HFFc6 (cell line): ENCODE results near the gene TENM4. TPM values are rescaled to one million over a fixed set of nuclear protein-coding genes. Genes with fewer than 3 reads are reported as not detected.

Source experiments
- DNase-seq: peaks from one replicate; pipeline ENCODE4 v3.0.0-alpha.2; 2018
- H3K27ac Mint-ChIP-seq: 2 replicates; pipeline ENCODE4 v1.8.0; 2020; ENCODE audit warnings: mild to moderate bottlenecking, mixed read lengths
- H3K27me3 Mint-ChIP-seq: 2 replicates; pipeline ENCODE4 v1.8.0; 2021; ENCODE audit warnings: mild to moderate bottlenecking, moderate library complexity, mixed read lengths; ENCODE audit not compliant: insufficient read depth
- H3K36me3 Mint-ChIP-seq: 2 replicates; pipeline ENCODE4 v1.8.0; 2021; ENCODE audit warnings: low read depth, mixed read lengths
- H3K4me1 Mint-ChIP-seq: 2 replicates; pipeline ENCODE4 v1.8.0; 2020; ENCODE audit warnings: low read depth, mixed read lengths
- H3K4me3 Mint-ChIP-seq: 2 replicates; pipeline ENCODE4 v1.8.0; 2020; ENCODE audit warnings: mild to moderate bottlenecking, moderate library complexity, mixed read lengths
- H3K9me3 Mint-ChIP-seq: 2 replicates; pipeline ENCODE4 v1.8.0; 2020; ENCODE audit warnings: mild to moderate bottlenecking, mixed read lengths
- total RNA-seq, 6 experiments: library from RNA; stranded (reverse); fragmentation: NEBNext Ultra II Directional; extraction: Animal tissue kit (Norgen Biotek cat#: 25700); gene quantifications; 2 replicates in 1 of 6; 3 replicates in 5 of 6; pipeline ENCODE4 v1.2.3, GENCODE V29; 2021
- TF ChIP-seq, protein P1 (sequence below): fragments of 200-600 bp; sonication (generic); IDR thresholded peaks from 2 replicates; pipeline ENCODE4 v1.5.0; 2021; ENCODE audit warnings: antibody characterized with exemption, mild to moderate bottlenecking

The TENM4 gene
- total RNA-seq, 6 experiments from 2014 or later: 20.9 to 45.5 (median 26.5) TPM

DNA sequence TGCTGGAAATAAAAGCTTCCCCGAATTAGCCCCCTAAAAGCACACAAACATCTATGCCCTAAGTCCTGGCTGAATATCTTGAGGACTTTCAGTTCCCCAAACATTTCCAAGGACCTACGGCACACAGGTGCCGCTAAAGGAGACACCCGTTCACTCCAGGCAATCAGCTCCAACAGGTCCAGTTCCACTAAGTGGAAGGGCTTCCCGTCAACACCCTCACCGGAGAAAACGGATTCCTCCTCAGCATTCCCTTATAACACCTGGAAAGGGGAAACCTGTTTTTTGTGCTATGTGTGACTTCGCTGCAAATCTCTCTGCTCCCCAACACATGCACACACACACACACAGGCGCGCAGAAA lies 3.9 kb downstream of the TENM4 start:
- no peak for DNase-seq
- TF ChIP-seq, protein P1, sequence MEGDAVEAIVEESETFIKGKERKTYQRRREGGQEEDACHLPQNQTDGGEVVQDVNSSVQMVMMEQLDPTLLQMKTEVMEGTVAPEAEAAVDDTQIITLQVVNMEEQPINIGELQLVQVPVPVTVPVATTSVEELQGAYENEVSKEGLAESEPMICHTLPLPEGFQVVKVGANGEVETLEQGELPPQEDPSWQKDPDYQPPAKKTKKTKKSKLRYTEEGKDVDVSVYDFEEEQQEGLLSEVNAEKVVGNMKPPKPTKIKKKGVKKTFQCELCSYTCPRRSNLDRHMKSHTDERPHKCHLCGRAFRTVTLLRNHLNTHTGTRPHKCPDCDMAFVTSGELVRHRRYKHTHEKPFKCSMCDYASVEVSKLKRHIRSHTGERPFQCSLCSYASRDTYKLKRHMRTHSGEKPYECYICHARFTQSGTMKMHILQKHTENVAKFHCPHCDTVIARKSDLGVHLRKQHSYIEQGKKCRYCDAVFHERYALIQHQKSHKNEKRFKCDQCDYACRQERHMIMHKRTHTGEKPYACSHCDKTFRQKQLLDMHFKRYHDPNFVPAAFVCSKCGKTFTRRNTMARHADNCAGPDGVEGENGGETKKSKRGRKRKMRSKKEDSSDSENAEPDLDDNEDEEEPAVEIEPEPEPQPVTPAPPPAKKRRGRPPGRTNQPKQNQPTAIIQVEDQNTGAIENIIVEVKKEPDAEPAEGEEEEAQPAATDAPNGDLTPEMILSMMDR: no peak
- Mint-ChIP-seq H3K4me3 (peak overlapping the region; percentile 92), H3K36me3 (no peaks in the 10 kb centered on the region), H3K4me1 (peaks cover 64% of the 10 kb centered on the region), H3K9me3 (no peaks in the 10 kb centered on the region), H3K27ac (peak overlapping the region; percentile 94), H3K27me3 (no peaks in the 10 kb centered on the region; the same call in 1 of the 2 replicates)

DNA sequence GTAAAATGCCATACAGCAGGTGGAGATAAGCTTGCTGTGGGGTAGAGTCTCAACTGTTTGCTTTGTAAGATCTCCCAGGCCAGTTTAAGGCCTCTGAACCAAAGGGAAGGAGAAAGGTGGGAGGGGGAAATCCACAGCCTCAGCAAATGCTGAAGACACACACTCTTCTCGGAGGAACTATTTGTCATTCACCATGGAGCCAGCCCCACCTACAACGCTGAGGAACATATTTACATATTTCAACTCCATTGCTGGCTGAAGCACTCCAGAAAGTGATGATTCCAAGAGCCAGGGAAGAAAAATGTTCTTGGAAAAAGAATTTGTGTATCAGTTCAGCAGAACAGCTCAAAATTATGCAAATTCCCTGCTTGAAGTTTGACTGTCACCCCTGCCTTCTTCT lies 6.5 kb downstream of the TENM4 start:
- Mint-ChIP-seq H3K36me3 (no peaks in the 10 kb centered on the region), H3K4me1 (peaks cover 81% of the 10 kb centered on the region), H3K4me3 (no peak overlapping the region), H3K27me3 (no peaks in the 10 kb centered on the region; the same call in 1 of the 2 replicates), H3K27ac (peak overlapping the region; percentile 67; the same call in 1 of the 2 replicates), H3K9me3 (no peaks in the 10 kb centered on the region)
- TF ChIP-seq, protein P1: no peak
- no peak for DNase-seq

DNA sequence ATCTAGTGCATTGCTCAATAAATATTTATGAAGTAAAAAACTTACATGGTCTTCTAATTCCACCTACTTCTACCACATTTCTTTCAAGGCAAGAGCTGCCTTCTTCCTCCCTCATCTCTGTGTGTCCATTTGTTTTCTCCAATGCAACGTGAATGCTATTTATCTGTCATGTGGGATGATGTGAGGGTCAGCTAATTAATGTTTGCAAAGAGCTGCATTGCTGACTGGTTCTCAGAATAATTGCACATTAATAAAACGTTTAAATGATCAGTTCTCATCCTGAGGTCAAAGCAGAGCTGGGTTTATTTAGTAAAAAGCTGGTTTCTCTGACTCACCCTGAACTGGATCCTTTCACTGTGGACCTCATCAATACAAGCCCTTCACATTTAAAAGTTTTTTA lies 8.7 kb downstream of the TENM4 start:
- H3K4me1 Mint-ChIP-seq: peaks cover 100% of the 10 kb centered on the region
- peak overlapping the region; percentile 50 for H3K4me3 Mint-ChIP-seq
- peak overlapping the region; percentile 83 for H3K27ac Mint-ChIP-seq
- TF ChIP-seq, protein P1: no peak
- H3K36me3 Mint-ChIP-seq: no peaks in the 10 kb centered on the region
- H3K9me3 Mint-ChIP-seq: no peaks in the 10 kb centered on the region
- no peaks in the 10 kb centered on the region for H3K27me3 Mint-ChIP-seq
- no peak for DNase-seq

DNA sequence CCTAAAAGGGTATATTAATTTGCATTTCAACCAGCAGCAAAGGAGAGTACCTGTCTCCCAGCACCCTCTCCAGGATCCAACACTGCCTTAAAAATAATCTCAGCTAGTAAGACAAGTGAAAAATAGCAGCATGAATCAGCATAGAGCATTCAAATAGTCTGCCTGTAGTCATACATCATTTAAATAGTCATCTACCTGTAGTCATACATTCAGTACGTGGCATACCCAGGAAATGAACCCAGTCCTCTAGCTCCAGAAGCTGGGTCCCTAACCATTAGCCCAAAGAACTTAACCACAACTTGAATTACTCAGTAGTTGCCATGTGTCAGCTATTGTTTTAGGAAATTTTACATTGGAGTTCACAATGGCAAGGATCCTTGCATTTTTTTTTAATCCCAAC lies 9.3 kb downstream of the TENM4 start:
- peaks cover 2% of the 10 kb centered on the region for H3K36me3 Mint-ChIP-seq
- TF ChIP-seq, protein P1: no peak
- H3K4me1 Mint-ChIP-seq: peaks cover 96% of the 10 kb centered on the region
- no peaks in the 10 kb centered on the region for H3K9me3 Mint-ChIP-seq
- DNase-seq: peak; percentile 92
- peak overlapping the region; percentile 83 for H3K27ac Mint-ChIP-seq
- no peaks in the 10 kb centered on the region for H3K27me3 Mint-ChIP-seq
- H3K4me3 Mint-ChIP-seq: peak overlapping the region; percentile 73

DNA sequence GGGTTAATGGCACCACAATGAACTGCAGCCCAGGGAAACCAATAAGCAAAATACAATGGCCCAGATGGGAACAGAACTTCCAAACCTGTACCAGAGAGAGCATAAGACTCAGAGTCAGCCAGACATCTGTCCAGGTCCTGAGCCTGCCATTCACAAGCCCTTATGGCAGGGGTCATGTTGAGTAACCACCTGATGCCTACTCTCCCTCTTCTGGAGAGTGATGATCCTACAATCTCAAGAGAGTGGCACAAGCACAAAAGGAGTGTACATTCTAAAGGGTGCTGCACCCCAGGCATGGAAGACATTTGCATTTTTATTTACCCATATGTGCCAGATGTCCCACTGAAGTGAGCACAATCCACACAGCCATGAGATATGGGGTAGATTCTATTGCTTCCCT lies 10.6 kb downstream of the TENM4 start:
- H3K9me3 Mint-ChIP-seq: no peaks in the 10 kb centered on the region

More for the DNA sequence above, 10.6 kb downstream of the TENM4 start:
- no peak for DNase-seq
- Mint-ChIP-seq H3K4me1 (peaks cover 84% of the 10 kb centered on the region), H3K27me3 (no peaks in the 10 kb centered on the region), H3K27ac (peak overlapping the region; percentile 48), H3K4me3 (no peak overlapping the region), H3K36me3 (peaks cover 15% of the 10 kb centered on the region)
- TF ChIP-seq, protein P1: peak; percentile 32; the same call in 1 of the 2 replicates
